ENCODE results near the gene ESR1. TPM values are rescaled to one million over a fixed set of nuclear protein-coding genes. Genes with fewer than 3 reads are reported as not detected.

Gene ESR1
- polyA plus RNA-seq, 3 donors = 0.12 to 0.24 (median 0.23) TPM

- Histone ChIP-seq H3K4me2 (replicated peaks; ENCODE audit: extremely low read depth, low read length, poor library complexity, severe bottlenecking) (no peak overlapping the region), H3K27me3 (ENCODE audit: control insufficient read depth in 2 of 2, insufficient read depth in 2 of 2, low read length in 2 of 2) (peaks cover 4 to 33% of the 10 kb centered on the region in 2 donors), H3K4me3 (replicated peaks in 1 of 3; ENCODE audit: low read depth in 2 of 3, low read length in 3 of 3) (no peak overlapping the region), H2AFZ (ENCODE audit: insufficient read depth, low read depth, low read length, poor library complexity, severe bottlenecking) (no peak overlapping the region), H3K36me3 (replicated peaks in 1 of 2; ENCODE audit: control insufficient read depth in 1 of 2, insufficient read depth in 2 of 2, low read length in 2 of 2) (no peaks in the 10 kb centered on the region), H3K27ac (ENCODE audit: low read depth in 1 of 2, low read length in 2 of 2) (no peak overlapping the region), H4K20me1 (ENCODE audit: insufficient read depth, low read length) (no peaks in the 10 kb centered on the region), H3K9me3 (replicated peaks in 1 of 2; ENCODE audit: control insufficient read depth in 1 of 2, insufficient read depth in 1 of 2, low read length in 2 of 2) (no peaks in the 10 kb centered on the region), H3K79me2 (ENCODE audit: insufficient read depth, low read length) (no peaks in the 10 kb centered on the region), H3K9ac (ENCODE audit: insufficient read depth, low read length, poor library complexity, severe bottlenecking) (no peak overlapping the region), H3K4me1 (ENCODE audit: control insufficient read depth in 1 of 2, insufficient read depth in 2 of 2, low read length in 2 of 2) (peaks cover 19 to 27% of the 10 kb centered on the region in 2 donors)
- DNase-seq = no peak
- intact Hi-C loops (cut with micrococcal nuclease) = no loop called here
- Mint-ChIP-seq H3K27me3 (ENCODE audit: low read depth in 3 of 3) (peaks cover 5 to 16% (median 9%) of the 10 kb centered on the region in 3 donors), H3K4me1 (peaks cover 22% of the 10 kb centered on the region), H3K27ac (no peak overlapping the region), H3K9me3 (peaks cover 0 to 13% (median 3%) of the 10 kb centered on the region in 7 donors), H3K36me3 (no peaks in the 10 kb centered on the region), H3K4me3 (no peak overlapping the region)
- WGBS (ENCODE audit: insufficient coverage) = 100% methylated on average over 3 of the region's 3 CpGs
- no peak for TF ChIP-seq CTCF (IDR thresholded peaks at IDR 0.05)
These were observed 151.6 kb downstream of the ESR1 start for GRCh38 chr6:151959086-151959485.

DNA sequence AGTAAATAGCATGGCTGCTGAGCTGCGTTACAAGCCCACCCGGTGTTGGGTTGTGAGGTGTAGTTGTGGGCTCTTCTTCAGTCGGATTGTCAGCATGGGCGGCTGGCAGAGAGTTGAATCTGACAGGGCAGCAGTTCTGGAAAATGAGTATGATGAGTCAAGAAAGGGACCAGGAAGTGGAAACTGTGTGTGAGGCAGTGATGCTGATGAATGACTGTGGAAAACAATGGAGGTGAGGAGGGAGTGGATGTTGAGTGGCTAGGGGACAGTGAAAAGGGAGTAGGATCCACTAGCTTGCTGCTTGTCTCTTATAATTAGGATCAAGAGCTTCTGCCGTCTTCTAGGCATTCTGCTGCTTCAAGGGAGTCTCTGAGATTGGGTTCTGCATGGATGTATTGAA, 154.3 kb downstream of the ESR1 start:
- TF ChIP-seq CTCF (IDR thresholded peaks at IDR 0.05) = no peak
- no peak overlapping the region for H3K4me2 ChIP-seq (replicated peaks; ENCODE audit: extremely low read depth, low read length, poor library complexity, severe bottlenecking)
- no peaks in the 10 kb centered on the region for H3K36me3 Mint-ChIP-seq
- no peaks in the 10 kb centered on the region for H3K9me3 ChIP-seq (replicated peaks in 1 of 2; ENCODE audit: control insufficient read depth in 1 of 2, insufficient read depth in 1 of 2, low read length in 2 of 2)
- H3K9me3 Mint-ChIP-seq = peaks cover 0 to 13% (median 3%) of the 10 kb centered on the region in 7 donors
- H3K27ac Mint-ChIP-seq = no peak overlapping the region
- H3K27me3 ChIP-seq (ENCODE audit: control insufficient read depth in 2 of 2, insufficient read depth in 2 of 2, low read length in 2 of 2) = peaks cover 4 to 37% of the 10 kb centered on the region in 2 donors
- no peaks in the 10 kb centered on the region for H4K20me1 ChIP-seq (ENCODE audit: insufficient read depth, low read length)
- 88% methylated on average over 4 of the region's 5 CpGs for WGBS (ENCODE audit: insufficient coverage)
- H3K4me1 ChIP-seq (ENCODE audit: control insufficient read depth in 1 of 2, insufficient read depth in 2 of 2, low read length in 2 of 2) = peaks cover 12 to 20% of the 10 kb centered on the region in 2 donors
- H2AFZ ChIP-seq (ENCODE audit: insufficient read depth, low read depth, low read length, poor library complexity, severe bottlenecking) = no peak overlapping the region
- DNase-seq = peak in 1 of 3 donors; percentile 12
- H3K27ac ChIP-seq (ENCODE audit: low read depth in 1 of 2, low read length in 2 of 2) = no peak overlapping the region
- no peak overlapping the region for H3K9ac ChIP-seq (ENCODE audit: insufficient read depth, low read length, poor library complexity, severe bottlenecking)
- intact Hi-C loops (cut with micrococcal nuclease) = no loop called here
- peaks cover 5 to 18% (median 10%) of the 10 kb centered on the region in 3 donors for H3K27me3 Mint-ChIP-seq (ENCODE audit: low read depth in 3 of 3)
- peak overlapping the region in 1 of 2 donors; percentile 36 for H3K4me3 Mint-ChIP-seq
- no peaks in the 10 kb centered on the region for H3K79me2 ChIP-seq (ENCODE audit: insufficient read depth, low read length)
- no peaks in the 10 kb centered on the region for H3K36me3 ChIP-seq (replicated peaks in 1 of 2; ENCODE audit: control insufficient read depth in 1 of 2, insufficient read depth in 2 of 2, low read length in 2 of 2)
- no peak overlapping the region for H3K4me3 ChIP-seq (replicated peaks in 1 of 3; ENCODE audit: low read depth in 2 of 3, low read length in 3 of 3)
- peaks cover 15% of the 10 kb centered on the region for H3K4me1 Mint-ChIP-seq

Data from CD14-positive monocyte (primary cell).